GM12891 (cell line): ENCODE measurements around the gene SEL1L.

Experiments
- DNase-seq: peaks from one replicate; pipeline ENCODE4 v3.0.0; 2011; ENCODE audit warnings: low spot score; ENCODE audit not compliant: insufficient read length
- FAIRE-seq: peaks from 2 replicates; lab custom pipeline; 2011; peaks lifted over from hg19 to GRCh38; lab: Jason Lieb, UNC
- PAX5 ChIP-seq: IDR thresholded peaks from 2 replicates; pipeline ENCODE4 v1.6.1; 2011; ENCODE audit warnings: low read length, moderate library complexity, mild to moderate bottlenecking; ENCODE audit not compliant: insufficient read depth, severe bottlenecking
- POLR2A ChIP-seq: IDR thresholded peaks from 2 replicates; pipeline ENCODE4 v1.6.1; 2011; ENCODE audit warnings: low read depth, low read length, control low read depth
- POLR2AphosphoS5 ChIP-seq: IDR thresholded peaks from 2 replicates; pipeline ENCODE4 v1.6.1; 2011; ENCODE audit warnings: low read depth, low read length, control low read depth
- POU2F2 ChIP-seq: IDR thresholded peaks from 2 replicates; pipeline ENCODE4 v1.6.1; 2011; ENCODE audit warnings: low read depth, mild to moderate bottlenecking, control low read depth, low read length, moderate library complexity
- SPI1 ChIP-seq: IDR thresholded peaks from 2 replicates; pipeline ENCODE4 v1.6.1; 2011; ENCODE audit warnings: low read depth, low read length, control low read depth
- TAF1 ChIP-seq: IDR thresholded peaks from 2 replicates; pipeline ENCODE4 v1.6.1; 2011; ENCODE audit warnings: low read depth, low read length, control low read depth

SEL1L gene

DNA sequence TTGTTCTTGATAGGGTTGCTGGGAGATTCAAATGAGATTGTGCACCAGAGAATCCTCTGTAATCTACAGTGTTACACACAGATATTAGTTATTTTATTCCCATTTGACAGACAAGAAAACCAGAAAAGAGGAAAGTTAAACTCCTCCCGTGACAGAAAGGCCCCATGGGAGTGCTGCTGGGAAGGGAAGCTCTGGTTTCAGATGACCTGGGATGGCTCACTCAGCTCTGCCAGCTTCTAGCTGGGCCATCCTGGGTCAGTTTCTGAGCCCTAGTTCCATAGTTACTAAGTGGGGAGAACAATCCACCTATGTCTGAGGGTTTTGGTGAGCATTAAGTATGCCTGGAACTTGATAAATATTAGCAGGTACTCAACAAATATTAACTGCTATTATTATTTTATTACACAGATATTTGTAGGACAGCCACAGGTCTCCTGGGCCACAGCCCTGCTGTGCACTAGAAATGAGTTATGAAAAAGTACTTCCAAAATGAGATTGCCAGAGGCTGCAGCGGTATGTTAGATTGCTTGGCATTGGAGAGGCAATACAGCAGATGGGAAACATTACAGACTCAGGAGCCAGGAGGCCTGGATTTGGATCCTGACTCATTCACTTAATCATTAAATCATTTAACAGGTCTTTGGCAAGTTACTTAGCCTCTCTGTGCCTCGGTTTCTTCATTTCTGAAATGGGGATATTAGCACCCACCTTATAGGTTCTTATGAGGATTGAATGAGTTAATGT is 86.5 kb downstream of the SEL1L start:
- no peak for DNase-seq
- TF ChIP-seq POU2F2 (no peak), POLR2AphosphoS5 (no peak), POLR2A (no peak), TAF1 (no peak), SPI1 (no peak)
- no peak for FAIRE-seq

DNA sequence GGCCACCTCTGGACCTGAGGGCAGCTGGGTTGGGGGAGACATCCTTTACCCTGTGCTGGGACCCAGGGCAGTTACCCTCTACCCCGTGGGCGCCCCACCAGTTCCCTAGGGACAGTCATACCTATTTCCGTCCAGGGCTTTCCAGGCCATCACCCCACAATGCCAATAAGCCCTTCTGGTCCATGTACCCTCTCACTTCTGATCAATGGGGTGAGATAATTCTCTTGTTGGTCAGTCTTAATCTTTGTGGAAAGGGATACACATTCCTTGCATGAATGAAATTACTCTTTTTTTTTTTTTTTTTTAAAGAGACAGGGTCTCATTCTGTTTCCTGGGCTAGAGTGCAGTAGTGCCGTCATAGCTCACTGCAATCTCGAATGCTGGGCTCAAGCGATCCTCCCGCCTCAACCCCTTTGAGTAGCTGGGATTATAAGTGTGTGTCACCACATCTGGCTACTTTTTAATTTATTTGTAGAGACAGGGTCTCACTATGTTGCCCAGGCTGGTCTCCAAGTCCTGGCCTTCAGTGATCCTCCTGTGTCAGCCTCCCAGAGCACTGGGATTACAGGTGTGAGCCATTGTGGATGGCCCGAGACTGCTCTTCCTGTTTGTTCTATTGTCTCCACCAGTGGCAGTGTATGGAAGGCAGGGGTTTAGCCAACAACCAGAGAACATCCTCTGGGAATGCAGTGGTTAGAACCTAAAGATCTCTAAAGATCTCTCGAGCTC is 87.2 kb downstream of the SEL1L start:
- FAIRE-seq = no peak
- no peak for DNase-seq
- TF ChIP-seq TAF1 (no peak), PAX5 (no peak), POU2F2 (no peak), POLR2AphosphoS5 (no peak), SPI1 (no peak), POLR2A (no peak)

DNA sequence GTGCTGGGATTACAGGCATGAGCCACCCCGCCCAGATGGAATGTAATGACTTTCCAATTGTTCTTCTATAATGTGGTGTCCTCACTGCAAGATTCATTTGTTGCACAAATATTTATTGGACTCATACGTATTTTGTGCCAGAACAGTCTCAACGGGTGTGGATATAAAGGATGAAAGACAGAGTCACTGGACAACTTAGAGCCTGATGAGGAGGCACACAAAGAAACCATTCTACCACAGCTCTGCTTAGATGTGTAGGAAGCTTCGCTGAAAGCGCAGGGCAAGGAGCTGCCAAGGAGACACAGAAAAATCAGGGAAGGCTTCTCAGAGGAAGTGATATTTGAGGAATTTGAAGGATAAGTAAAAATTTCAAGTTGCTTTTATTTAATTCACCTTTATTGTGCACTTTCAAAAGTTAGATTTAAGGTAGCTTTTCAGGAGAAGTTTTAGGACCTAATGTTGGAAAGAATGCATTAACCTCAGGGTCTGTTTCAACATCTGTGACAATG is 92.0 kb downstream of the SEL1L start:
- FAIRE-seq (no peak), DNase-seq (no peak)
- TF ChIP-seq TAF1 (no peak), POU2F2 (no peak), POLR2A (no peak), PAX5 (no peak), POLR2AphosphoS5 (no peak), SPI1 (no peak)

DNA sequence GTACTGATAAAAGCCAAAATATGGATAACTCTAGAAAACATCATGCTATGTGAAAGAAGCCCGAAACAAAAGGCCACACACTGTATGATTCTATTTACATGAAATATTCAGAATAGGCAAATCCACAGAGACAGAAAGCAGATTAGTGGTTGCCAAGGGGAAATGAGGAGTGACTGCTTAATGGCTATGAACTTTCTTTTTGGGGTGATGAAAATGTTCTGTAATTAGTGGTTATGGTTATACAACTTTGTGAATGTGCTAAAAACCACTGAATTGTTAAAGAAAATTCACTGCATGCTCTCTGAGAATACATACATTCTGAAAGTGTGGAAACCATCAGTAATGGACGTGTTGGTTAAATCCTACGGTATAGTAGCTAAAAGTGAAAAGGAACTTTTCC is 93.6 kb downstream of the SEL1L start:
- FAIRE-seq = no peak
- TF ChIP-seq POLR2AphosphoS5 (no peak), TAF1 (no peak), POLR2A (no peak), SPI1 (no peak), POU2F2 (no peak), PAX5 (no peak)
- no peak for DNase-seq

DNA sequence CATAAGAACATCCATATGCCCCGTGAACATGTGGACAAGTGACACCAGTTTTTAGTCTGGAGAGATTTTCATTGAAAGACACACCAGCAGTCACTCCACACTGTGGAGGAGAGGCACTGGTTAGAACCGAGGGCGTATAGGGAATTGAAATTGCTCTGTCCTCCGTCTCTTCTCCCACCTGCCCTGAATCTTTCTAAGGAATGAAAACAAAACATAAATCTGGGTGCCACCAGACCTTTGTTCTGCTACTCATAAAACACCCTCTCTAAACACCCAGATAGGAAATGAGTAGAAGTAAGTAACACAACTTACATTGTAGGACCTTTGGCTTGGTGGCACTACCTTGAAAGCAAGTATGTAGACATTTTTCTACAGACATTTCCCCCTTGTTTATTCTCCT is 96.4 kb downstream of the SEL1L start:
- TF ChIP-seq PAX5 (no peak), SPI1 (no peak), POU2F2 (no peak), POLR2AphosphoS5 (no peak), TAF1 (no peak), POLR2A (no peak)
- FAIRE-seq (no peak), DNase-seq (no peak)

DNA sequence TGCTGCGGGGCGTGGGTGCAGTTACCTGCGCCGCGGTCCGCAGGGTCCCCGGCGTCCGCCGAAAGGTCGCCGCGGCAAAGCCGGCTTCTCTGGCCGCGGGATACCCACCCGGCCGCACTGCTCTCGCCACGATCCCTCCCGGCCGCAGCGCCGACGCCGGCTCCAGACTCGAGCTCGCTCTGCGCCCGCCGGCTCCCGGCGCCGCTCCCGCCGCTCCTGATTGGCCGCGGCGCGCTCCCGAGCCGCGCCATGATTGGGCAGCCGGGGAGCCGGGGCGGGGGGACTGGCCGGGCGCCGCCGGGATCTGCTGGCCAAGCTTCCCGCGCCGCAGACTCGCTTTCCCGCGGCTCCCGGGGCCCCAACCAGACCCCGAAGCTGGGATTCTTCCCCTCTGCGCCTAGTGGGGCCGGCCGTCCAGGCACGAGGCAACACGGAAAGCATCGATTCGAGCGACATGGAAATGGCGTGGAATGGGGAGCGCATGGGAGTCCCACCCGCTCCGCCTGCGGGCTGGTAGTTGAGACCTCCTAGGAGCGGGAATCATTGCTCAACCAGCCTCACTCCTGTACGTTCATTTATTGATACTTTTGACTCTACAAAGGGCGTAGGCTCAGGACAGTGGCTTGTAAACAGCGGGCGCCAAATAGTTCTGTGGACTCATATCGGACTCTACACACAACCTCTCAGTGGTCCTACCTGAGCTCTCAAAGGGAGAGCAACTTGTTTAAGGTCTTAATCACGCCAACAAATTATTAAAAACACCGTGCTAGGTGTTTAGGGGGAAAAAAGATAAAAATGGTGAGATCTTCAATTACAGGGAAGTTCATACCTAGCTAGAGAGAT is 97.1 kb downstream of the SEL1L start:
- peak; percentile 76 for DNase-seq
- no peak for FAIRE-seq
- TF ChIP-seq TAF1 (no peak), POLR2AphosphoS5 (no peak), PAX5 (no peak)

DNA sequence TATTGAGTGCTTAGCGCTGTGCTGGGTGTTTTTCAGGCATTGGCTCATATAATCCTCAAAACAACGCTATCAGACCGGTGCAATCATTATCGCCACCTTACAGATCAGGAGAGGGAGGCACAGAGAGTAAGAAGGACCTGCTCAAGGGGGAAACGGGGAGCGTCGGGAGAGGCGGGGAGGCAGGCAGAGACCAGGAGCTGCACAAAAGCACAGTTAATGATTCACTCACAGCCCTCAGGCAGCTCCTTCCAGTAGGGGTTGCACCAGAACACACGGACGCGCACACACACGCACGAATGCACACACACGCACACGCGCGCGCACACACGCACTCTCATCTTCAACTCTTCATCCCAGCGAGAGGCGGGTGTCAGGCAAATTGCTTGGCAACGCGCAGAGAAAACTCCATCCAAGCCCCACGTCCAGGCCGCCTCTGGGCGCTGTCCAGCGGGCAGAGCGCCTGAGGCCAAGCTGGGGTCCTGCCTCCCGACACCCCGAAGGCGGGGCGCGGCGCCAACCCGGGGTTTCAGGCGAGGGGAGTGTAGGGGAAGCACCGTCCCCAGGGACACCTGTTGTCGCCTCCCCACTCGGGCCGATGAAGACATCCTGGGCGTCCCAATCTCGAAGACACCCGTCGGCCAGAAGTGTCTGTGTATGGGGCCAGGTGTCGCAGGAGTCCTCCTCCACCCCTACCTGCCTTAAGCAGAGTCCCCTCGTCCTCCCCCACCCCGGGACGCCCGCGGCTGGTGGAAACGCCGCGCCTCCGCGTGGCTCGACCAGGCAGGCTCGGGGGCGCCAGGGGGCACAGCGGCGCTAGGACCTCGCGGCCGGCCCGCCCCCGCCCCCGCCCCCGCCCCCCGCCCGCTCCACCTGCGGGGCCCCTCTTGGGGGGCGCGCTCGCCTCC is 98.0 kb downstream of the SEL1L start:
- DNase-seq = peak; percentile 33
- FAIRE-seq = no peak
- TF ChIP-seq POLR2A (no peak), PAX5 (no peak), TAF1 (no peak), SPI1 (no peak), POLR2AphosphoS5 (no peak), POU2F2 (no peak)

DNA sequence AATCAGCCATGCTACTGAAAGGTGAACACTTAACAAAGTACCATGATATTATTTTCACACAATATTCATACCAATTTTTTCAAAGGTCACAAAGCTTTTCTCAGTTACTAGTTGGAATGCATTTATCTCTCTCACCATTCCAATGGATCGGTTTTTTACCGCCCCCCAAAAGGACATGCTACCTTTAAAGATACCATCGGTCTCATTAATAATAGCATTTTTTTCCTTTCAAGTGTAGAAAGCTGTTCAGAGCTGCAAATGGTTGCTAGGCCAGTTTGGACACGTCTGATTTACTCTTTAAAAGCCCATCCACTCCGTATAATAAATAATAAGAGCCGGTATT is 98.6 kb downstream of the SEL1L start:
- FAIRE-seq (no peak), DNase-seq (no peak)
- TF ChIP-seq TAF1 = no peak
- no peak for TF ChIP-seq POU2F2
- no peak for TF ChIP-seq PAX5

DNA sequence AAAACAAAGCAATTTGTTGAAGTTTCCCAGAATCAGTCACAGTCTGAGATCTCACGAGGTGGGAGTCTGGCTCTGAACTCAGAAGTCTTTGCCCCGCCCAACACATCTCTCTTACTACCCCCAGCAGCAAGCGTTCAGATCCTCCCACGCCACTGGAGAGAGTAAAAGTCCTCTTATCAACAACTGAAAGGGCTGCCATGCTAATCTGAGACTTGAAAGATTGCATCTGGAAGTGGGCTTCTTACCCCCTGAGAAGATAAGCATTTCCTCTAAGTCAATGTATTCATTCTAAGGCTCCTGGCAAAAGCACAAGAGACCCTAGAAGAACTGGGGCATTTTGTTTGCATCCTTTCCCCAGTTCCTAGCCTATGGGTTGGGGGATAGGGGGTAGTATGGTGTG is 99.4 kb downstream of the SEL1L start:
- TF ChIP-seq SPI1 (no peak), PAX5 (no peak), TAF1 (no peak), POLR2A (no peak), POU2F2 (no peak), POLR2AphosphoS5 (no peak)
- FAIRE-seq (no peak), DNase-seq (no peak)
